GM12875 (cell line): ENCODE measurements around the gene GLG1.

Experiments
- H3K4me3 ChIP-seq: one replicate; pipeline ENCODE4 v1.5.1; 2011; ENCODE audit warnings: low read depth, low read length, control low read depth
- CTCF ChIP-seq: IDR thresholded peaks from 2 replicates; pipeline ENCODE4 v1.5.1; 2011; ENCODE audit warnings: low read depth, mild to moderate bottlenecking, control low read depth, inconsistent platforms, low read length, moderate library complexity, borderline replicate concordance; ENCODE audit not compliant: insufficient read depth

GLG1 gene

DNA sequence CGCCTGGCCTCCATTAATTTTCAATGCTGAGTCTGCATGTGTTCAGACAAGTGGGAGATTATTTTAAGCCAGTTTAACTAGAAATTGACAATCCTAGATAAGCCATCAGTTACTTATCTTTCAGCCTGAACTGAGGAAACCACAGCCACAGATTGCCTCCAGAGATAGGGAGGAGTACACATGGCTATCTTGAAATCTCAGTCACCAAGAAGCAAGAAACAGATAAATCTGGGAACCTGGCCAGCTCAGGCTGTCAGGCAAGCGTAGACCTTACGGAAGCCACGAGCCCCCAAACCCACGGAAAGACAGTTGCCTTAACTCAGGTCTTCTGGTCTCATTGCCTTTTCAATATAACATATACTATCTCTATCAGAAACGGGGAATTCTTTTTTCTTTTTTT lies 2.0 kb upstream of the GLG1 start:
- TF ChIP-seq CTCF, result no peak
- no peak overlapping the region for H3K4me3 ChIP-seq

DNA sequence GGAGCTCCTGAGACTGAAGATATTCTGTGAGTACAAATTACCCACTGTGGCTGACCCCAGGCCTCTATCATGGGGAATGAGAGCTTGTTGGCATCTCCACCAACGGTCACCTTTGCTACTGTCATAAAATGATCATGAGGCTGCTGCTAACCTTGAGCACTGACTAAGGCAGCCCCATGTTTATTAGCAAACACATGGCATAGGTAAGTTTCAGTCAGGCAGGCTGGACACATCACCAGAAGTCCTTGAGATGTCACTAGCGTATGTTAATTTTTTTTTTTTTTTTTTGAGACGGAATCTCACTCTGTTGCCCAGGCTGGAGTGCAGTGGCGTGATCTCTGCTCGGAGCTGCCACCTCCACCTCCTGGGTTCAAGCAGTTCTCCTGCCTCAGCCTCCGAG lies 1.5 kb upstream of the GLG1 start:
- H3K4me3 ChIP-seq, result no peak overlapping the region
- no peak for TF ChIP-seq CTCF

- no peak overlapping the region for H3K4me3 ChIP-seq
- TF ChIP-seq CTCF, result no peak
Observed at GRCh38 chr16:74607962-74608356, 1.0 kb upstream of the GLG1 start.

DNA sequence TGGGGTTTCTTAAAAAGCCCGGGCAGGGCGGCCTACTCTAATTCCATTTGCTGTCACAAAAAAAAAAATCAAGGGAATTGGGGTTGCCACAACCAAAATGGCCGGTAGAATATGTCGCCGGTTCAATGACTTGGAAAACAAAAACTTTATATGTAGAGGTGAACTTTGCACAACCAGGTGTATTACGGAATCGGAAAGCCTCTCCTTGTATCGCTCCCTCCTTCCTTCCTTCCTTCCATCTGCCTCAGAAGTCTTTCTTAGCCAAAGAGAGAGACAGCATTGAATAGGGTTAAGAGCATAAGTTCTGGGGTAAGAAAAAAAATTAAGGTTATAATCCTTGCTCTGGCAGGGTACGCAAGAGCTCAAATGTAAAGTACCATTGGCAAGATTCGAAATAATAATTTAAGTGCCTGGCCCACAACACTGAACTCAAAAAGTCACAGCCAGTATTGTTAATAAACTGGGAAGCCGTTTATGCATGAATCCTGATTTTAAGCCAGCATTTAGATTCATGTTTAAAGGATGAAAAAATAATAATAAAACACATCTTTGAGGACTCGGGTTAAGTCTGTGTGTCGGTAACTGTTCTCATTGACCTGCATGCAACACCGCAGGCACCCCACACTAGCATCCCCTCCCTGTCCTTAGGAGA lies 522 bp upstream of the GLG1 start:
- no peak for TF ChIP-seq CTCF
- H3K4me3 ChIP-seq, result peak overlapping the region; percentile 94

DNA sequence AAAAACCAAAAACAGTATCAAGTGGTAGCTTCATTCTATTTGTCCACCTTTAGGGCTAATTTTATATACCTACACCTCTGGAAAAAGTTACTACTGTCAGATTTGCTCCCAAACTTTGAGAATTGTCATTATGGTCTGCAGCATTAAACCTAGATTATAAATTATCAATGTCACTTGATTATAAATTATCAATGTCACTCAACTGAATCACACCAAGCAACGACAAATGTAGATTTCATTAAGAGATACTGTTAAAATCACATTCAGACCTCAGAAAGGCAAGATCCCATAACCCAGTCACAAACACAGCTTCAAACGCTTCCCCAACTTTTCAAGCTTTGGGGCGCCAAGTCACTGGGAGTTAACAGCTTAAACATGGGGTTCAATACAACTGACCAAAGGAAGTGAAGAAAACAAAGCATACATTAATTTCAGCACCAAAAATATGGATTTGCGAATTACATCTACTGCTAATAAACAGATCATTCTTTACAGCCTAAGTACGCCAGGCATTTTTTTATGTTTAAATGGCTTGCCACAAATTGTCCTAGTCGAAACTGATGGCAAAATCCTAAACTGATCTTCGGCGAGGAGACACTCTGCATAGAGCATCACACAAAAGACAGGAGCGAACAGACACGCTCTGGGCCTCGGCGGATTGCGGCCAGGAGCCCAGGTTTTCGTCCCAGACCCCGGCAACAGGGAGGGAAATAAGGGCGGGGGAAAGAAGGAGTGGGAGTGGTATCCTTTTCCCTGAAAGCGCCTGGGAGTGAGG lies 981 bp downstream of the GLG1 start:
- no peak for TF ChIP-seq CTCF
- H3K4me3 ChIP-seq, result peak overlapping the region; percentile 94

DNA sequence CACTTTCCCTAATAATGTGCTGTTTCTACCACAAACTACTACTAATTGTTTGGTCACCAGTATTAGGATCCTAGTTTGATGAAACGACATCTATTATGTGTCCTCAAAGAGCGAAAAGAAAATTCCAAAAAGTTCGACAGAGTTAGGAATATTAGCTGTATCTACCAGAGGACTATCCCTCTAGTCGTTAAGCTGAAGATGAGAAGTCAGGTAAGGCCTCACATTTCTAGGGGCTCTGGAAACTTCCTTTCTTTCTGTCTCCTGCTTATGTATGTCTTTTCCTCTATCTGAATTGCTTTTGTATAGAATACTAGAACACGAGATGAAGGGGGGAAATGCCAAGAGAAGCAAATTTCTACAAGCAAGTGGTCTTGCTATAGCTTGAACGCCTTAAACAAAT lies 1.6 kb downstream of the GLG1 start:
- H3K4me3 ChIP-seq, result no peak overlapping the region
- TF ChIP-seq CTCF, result no peak

DNA sequence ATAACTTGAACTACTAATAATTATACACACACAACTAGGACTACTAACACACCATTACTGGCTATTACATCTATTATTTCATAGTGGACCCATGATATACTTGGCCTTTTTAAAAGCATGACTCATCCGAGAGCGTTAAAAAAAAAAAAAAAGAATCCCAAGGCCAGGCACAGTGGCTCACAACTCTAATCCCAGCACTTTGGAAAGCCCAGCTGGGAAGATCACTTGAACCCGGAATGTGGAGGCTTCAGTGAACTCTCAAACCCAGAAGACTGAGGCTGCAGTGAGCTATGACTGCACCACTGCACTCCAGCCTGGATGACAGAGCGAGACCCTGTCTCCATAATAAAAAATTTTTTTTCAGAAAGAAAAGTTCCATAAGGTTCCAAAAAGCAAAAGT lies 3.1 kb downstream of the GLG1 start:
- no peak overlapping the region for H3K4me3 ChIP-seq
- no peak for TF ChIP-seq CTCF
